ENCODE results near the gene PDZD11. TPM values are rescaled to one million over a fixed set of nuclear protein-coding genes. Genes with fewer than 3 reads are reported as not detected.

The PDZD11 gene
- total and polyA plus RNA-seq, 9 of the 15 experiments (the other 6 are each of a cell fraction or from before 2014, with no cell fraction given) = 21.9 to 109 (median 36.4) TPM

GRCh38 chrX:70260104-70260503 is 29.6 kb downstream of the PDZD11 start, which contains the start of gene P2RY4:
Gene P2RY4, minus strand, starts transcription at chrX:70260204. Its CDS starts 580 bp downstream, at chrX:70259624.
- no peak for TF ChIP-seq SAP30 (IDR thresholded peaks at IDR 0.05; ENCODE audit: borderline replicate concordance, insufficient read depth, low read depth, low read length, poor library complexity, severe bottlenecking)
- no peak for TF ChIP-seq RBM39 (optimal IDR thresholded peaks at IDR 0.05; ENCODE audit: low read depth, low read length)
- no peak for TF ChIP-seq FOXK2 (conservative IDR thresholded peaks at IDR 0.05 in 1 of 2, IDR thresholded peaks at IDR 0.05 in 1 of 2; ENCODE audit: low read depth in 2 of 2)
- no peak for TF ChIP-seq DMBX1 (CRISPR knock-in tag; IDR thresholded peaks at IDR 0.05; ENCODE audit: borderline replicate concordance)
- TF ChIP-seq PRPF4 (IDR thresholded peaks at IDR 0.05; ENCODE audit: insufficient read depth, low read depth, low read length, poor library complexity, severe bottlenecking) = no peak
- TF ChIP-seq FOXM1 (IDR thresholded peaks at IDR 0.05; ENCODE audit: low read depth) = no peak
- TF ChIP-seq FOXM1 (CRISPR knock-in tag; IDR thresholded peaks at IDR 0.05; ENCODE audit: low read depth) = no peak
- TF ChIP-seq MLLT1 (IDR thresholded peaks at IDR 0.05) = no peak
- TF ChIP-seq MAFK (IDR thresholded peaks at IDR 0.05; ENCODE audit: low read length) = no peak
- TF ChIP-seq ZNF77 (CRISPR knock-in tag; IDR thresholded peaks at IDR 0.05) = no peak
- no peak for TF ChIP-seq TAF7 (tag; IDR thresholded peaks at IDR 0.05)
- TF ChIP-seq NCOA4 (IDR thresholded peaks at IDR 0.05; ENCODE audit: partially characterized antibody) = no peak
- no peak for TF ChIP-seq ZNF23 (CRISPR knock-in tag; IDR thresholded peaks at IDR 0.05)

More at GRCh38 chrX:70260104-70260503, 29.6 kb downstream of the PDZD11 start, which contains the start of gene P2RY4:
- H3K4me3 ChIP-seq = no peak within 1 kb of the TSS
- no peak within 1 kb of the TSS for H3K9ac ChIP-seq (ENCODE audit: insufficient read depth in 1 of 2, low read depth in 2 of 2, low read length in 2 of 2)
- no peaks in the 10 kb centered on the region for H3K79me2 ChIP-seq (ENCODE audit: control insufficient read depth, insufficient read depth, low read length)
- no peaks in the 10 kb centered on the region; a peak in 1 of 5 replicates for H3K4me1 ChIP-seq (replicated peaks in 1 of 2; ENCODE audit: control insufficient read depth in 2 of 2, insufficient read depth in 2 of 2, low read length in 2 of 2)
- H3K27me3 ChIP-seq (ENCODE audit: control insufficient read depth in 2 of 2, insufficient read depth in 2 of 2, low read length in 2 of 2) = peaks cover 4 to 31% of the 10 kb centered on the region in 2 experiments; a peak in 4 of 5 replicates
- DNase-seq (ENCODE audit: extremely low read depth in 1 of 4, low spot score in 3 of 4) (no peak), ATAC-seq (no peak), FAIRE-seq (no peak)
- H3K27ac ChIP-seq (ENCODE audit: extremely low read depth, low read depth, low read length) = no peak within 1 kb of the TSS
- H3K9me3 ChIP-seq (replicated peaks; ENCODE audit: control insufficient read depth, insufficient read depth, low read depth, low read length) = no peaks in the 10 kb centered on the region
- no peaks in the 10 kb centered on the region for H3K36me3 ChIP-seq (ENCODE audit: control insufficient read depth, insufficient read depth, low read length)
- H2AFZ ChIP-seq (ENCODE audit: low read depth, low read length) = no peak within 1 kb of the TSS
- 0% methylated on average over 3 of the region's 4 CpGs for WGBS (ENCODE audit: insufficient coverage, low coverage, missing lambda C conversion rate)
- ChIA-PET POLR2A (no interaction called here), CTCF (ENCODE audit: low intra/inter-chr PET ratio) (no interaction called here)
- no TSS peak for BruUV-seq (replicated peaks)
- no peaks in the 10 kb centered on the region; the same call in 1 of the 2 replicates for H4K20me1 ChIP-seq (replicated peaks; ENCODE audit: control insufficient read depth, insufficient read depth, low read length)
- in situ Hi-C loops (cut with MboI) (no loop called here), intact Hi-C loops (cut with micrococcal nuclease) (loop anchor here (10.0 kb wide), 1 partner anchor 175 kb away; no protein-coding TSS in a partner anchor)
- H3K4me2 ChIP-seq (ENCODE audit: insufficient read depth, low read length) = no peak within 1 kb of the TSS
- no peaks in the 10 kb centered on the region for H3K9me1 ChIP-seq (ENCODE audit: control insufficient read depth, insufficient read depth, low read length)
